ENCODE data around the gene PAK6.

DNA sequence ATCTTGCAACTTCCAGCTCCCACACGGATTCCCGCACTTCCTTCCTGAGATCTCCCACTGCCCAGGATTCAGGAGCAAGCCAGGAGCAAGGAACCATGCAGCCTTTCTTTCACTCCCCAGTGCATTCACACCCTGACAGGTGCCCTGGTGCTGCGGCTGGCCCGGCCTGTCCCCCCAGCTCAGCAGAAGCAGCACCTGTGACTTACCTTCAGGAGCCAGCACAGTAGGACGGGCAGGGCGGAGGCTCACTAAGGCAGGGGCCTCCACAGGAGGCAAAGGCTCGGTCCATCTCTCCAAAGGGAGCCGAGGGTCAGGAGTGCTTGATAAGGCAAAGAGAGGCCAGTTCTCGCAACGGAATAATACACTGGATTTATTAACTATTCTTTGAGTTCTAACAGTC is 39.2 kb downstream of the PAK6 start:
- TF ChIP-seq, protein P1, sequence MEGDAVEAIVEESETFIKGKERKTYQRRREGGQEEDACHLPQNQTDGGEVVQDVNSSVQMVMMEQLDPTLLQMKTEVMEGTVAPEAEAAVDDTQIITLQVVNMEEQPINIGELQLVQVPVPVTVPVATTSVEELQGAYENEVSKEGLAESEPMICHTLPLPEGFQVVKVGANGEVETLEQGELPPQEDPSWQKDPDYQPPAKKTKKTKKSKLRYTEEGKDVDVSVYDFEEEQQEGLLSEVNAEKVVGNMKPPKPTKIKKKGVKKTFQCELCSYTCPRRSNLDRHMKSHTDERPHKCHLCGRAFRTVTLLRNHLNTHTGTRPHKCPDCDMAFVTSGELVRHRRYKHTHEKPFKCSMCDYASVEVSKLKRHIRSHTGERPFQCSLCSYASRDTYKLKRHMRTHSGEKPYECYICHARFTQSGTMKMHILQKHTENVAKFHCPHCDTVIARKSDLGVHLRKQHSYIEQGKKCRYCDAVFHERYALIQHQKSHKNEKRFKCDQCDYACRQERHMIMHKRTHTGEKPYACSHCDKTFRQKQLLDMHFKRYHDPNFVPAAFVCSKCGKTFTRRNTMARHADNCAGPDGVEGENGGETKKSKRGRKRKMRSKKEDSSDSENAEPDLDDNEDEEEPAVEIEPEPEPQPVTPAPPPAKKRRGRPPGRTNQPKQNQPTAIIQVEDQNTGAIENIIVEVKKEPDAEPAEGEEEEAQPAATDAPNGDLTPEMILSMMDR (IDR thresholded peaks at IDR 0.05; ENCODE audit: poor library complexity, severe bottlenecking) = no peak
- no peak for TF ChIP-seq POLR2AphosphoS5 (IDR thresholded peaks at IDR 0.05)
- TF ChIP-seq, protein P2, sequence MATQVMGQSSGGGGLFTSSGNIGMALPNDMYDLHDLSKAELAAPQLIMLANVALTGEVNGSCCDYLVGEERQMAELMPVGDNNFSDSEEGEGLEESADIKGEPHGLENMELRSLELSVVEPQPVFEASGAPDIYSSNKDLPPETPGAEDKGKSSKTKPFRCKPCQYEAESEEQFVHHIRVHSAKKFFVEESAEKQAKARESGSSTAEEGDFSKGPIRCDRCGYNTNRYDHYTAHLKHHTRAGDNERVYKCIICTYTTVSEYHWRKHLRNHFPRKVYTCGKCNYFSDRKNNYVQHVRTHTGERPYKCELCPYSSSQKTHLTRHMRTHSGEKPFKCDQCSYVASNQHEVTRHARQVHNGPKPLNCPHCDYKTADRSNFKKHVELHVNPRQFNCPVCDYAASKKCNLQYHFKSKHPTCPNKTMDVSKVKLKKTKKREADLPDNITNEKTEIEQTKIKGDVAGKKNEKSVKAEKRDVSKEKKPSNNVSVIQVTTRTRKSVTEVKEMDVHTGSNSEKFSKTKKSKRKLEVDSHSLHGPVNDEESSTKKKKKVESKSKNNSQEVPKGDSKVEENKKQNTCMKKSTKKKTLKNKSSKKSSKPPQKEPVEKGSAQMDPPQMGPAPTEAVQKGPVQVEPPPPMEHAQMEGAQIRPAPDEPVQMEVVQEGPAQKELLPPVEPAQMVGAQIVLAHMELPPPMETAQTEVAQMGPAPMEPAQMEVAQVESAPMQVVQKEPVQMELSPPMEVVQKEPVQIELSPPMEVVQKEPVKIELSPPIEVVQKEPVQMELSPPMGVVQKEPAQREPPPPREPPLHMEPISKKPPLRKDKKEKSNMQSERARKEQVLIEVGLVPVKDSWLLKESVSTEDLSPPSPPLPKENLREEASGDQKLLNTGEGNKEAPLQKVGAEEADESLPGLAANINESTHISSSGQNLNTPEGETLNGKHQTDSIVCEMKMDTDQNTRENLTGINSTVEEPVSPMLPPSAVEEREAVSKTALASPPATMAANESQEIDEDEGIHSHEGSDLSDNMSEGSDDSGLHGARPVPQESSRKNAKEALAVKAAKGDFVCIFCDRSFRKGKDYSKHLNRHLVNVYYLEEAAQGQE (IDR thresholded peaks at IDR 0.05; ENCODE audit: borderline replicate concordance) = no peak
- no peak for TF ChIP-seq RAD21 (conservative IDR thresholded peaks at IDR 0.05)

Data from neural cell (in vitro differentiated cells).